H1 (cell line): ENCODE data around the gene HDAC3. TPM values are rescaled to one million over a fixed set of nuclear protein-coding genes. Genes with fewer than 3 reads are reported as not detected.
A peak's percentile ranks its signal among the peaks of the same experiment; 100 is the strongest.

Source experiments
- CTCF ChIA-PET: fragments of 300-600 bp; sonication (Branson Sonifier 250); formaldehyde crosslinking; loops from one replicate; lab custom pipeline; 2021; ENCODE audit not compliant: partially characterized antibody; lab: Charles Lee
- POLR2A ChIA-PET: fragments of 300-600 bp; sonication (Branson Sonifier 250); formaldehyde crosslinking; loops from one replicate; lab custom pipeline; 2021; ENCODE audit warnings: inconsistent platforms; ENCODE audit not compliant: partially characterized antibody; lab: Charles Lee
- DNase-seq, 2 experiments: peaks; one replicate each; pipeline versions ENCODE4 v3.0.0 to v3.0.0-alpha.2; 2010 to 2022; ENCODE audit warnings: low spot score in 2 of 2, low read depth in 1 of 2, mixed read lengths in 1 of 2
- FAIRE-seq: peaks from 2 replicates; lab custom pipeline; 2011; peaks lifted over from hg19 to GRCh38; lab: Jason Lieb, UNC
- H2AFZ ChIP-seq: 2 replicates; pipeline ENCODE4 v1.8.1; 2012; ENCODE audit warnings: low read length, inconsistent platforms
- H2AK5ac ChIP-seq: 2 replicates; pipeline ENCODE4 v1.6.1; 2013; ENCODE audit warnings: low read depth, low read length
- H2BK120ac ChIP-seq: replicated peaks from 2 replicates; pipeline ENCODE3; 2013; ENCODE audit warnings: low read depth, low read length, inconsistent platforms
- H2BK12ac ChIP-seq: 2 replicates; pipeline ENCODE4 v1.6.1; 2013; ENCODE audit warnings: low read depth, low read length
- H2BK15ac ChIP-seq: 2 replicates; pipeline ENCODE4 v1.6.1; 2013; ENCODE audit warnings: low read length
- H2BK20ac ChIP-seq: 2 replicates; pipeline ENCODE4 v1.6.1; 2013; ENCODE audit warnings: low read length
- H2BK5ac ChIP-seq: 2 replicates; pipeline ENCODE4 v1.6.1; 2013; ENCODE audit warnings: low read depth, low read length
- H3K14ac ChIP-seq: 2 replicates; pipeline ENCODE4 v1.6.1; 2013; ENCODE audit warnings: inconsistent platforms; ENCODE audit not compliant: insufficient read length
- H3K18ac ChIP-seq: 2 replicates; pipeline ENCODE4 v1.6.1; 2013; ENCODE audit warnings: low read length; ENCODE audit errors: extremely low read depth
- H3K23ac ChIP-seq: 2 replicates; pipeline ENCODE4 v1.6.1; 2013; ENCODE audit warnings: inconsistent platforms; ENCODE audit not compliant: insufficient read length
- H3K23me2 ChIP-seq: 2 replicates; pipeline ENCODE4 v1.6.1; 2013; ENCODE audit warnings: low read depth, low read length
- H3K27ac ChIP-seq: 2 replicates; pipeline ENCODE4 v1.6.1; 2011; ENCODE audit warnings: low read depth, low read length, inconsistent platforms
- H3K27me3 ChIP-seq, 4 experiments: replicated peaks in 1 of 4; 1 replicate in 1 of 4; 2 replicates in 3 of 4; pipeline versions ENCODE4 v1.6.1 to v1.8.1; 2011 to 2013; ENCODE audit warnings: low read length in 3 of 4, mild to moderate bottlenecking in 3 of 4, inconsistent platforms in 2 of 4, mixed read lengths in 2 of 4, moderate library complexity in 1 of 4; ENCODE audit not compliant: control insufficient read depth in 3 of 4, insufficient read depth in 3 of 4; ENCODE audit errors: extremely low read depth in 1 of 4
- H3K36me3 ChIP-seq, 4 experiments: 2 replicates each; pipeline versions ENCODE4 v1.6.1 to v1.8.1; 2011 to 2013; ENCODE audit warnings: mild to moderate bottlenecking in 4 of 4, low read length in 3 of 4, moderate library complexity in 2 of 4, control low read depth in 1 of 4, inconsistent platforms in 1 of 4; ENCODE audit not compliant: insufficient read depth in 4 of 4, control insufficient read depth in 2 of 4
- H3K4ac ChIP-seq: replicated peaks from 2 replicates; pipeline ENCODE3; 2013; ENCODE audit warnings: low read length, low read depth, mixed read lengths, inconsistent platforms; ENCODE audit not compliant: insufficient read length
- H3K4me1 ChIP-seq, 4 experiments: replicated peaks in 1 of 4; 1 replicate in 1 of 4; 2 replicates in 3 of 4; pipeline versions ENCODE4 v1.6.1 to v1.8.1; 2011 to 2013; ENCODE audit warnings: low read length in 3 of 4, inconsistent platforms in 2 of 4, mixed read lengths in 1 of 4; ENCODE audit not compliant: insufficient read depth in 4 of 4, control insufficient read depth in 3 of 4
- H3K4me2 ChIP-seq, 2 experiments: 2 replicates each; pipeline versions ENCODE4 v1.6.1 to v1.8.1; 2011 to 2013; ENCODE audit warnings: low read depth in 2 of 2, low read length in 2 of 2, control low read depth in 1 of 2, inconsistent platforms in 1 of 2, mild to moderate bottlenecking in 1 of 2; ENCODE audit not compliant: insufficient read depth in 1 of 2
- H3K4me3 ChIP-seq, 4 experiments: fragments of 200-600, 300-600 bp in 1 of 4; sonication (generic), shearing (Covaris generic), sonication (Bioruptor Twin) in 1 of 4; 2 replicates each; pipeline versions ENCODE4 v1.5.1 to v1.8.1; 2011 to 2016; ENCODE audit warnings: low read length in 4 of 4, low read depth in 3 of 4, control low read depth in 2 of 4, inconsistent platforms in 2 of 4, mild to moderate bottlenecking in 2 of 4, mixed read lengths in 1 of 4, moderate library complexity in 1 of 4; ENCODE audit not compliant: insufficient read depth in 2 of 4; ENCODE audit errors: extremely low read depth in 1 of 4
- H3K56ac ChIP-seq: replicated peaks from 2 replicates; pipeline ENCODE3; 2013; ENCODE audit warnings: low read depth, mild to moderate bottlenecking, mixed read lengths, low read length, inconsistent platforms; ENCODE audit not compliant: insufficient read length
- H3K79me1 ChIP-seq: 2 replicates; pipeline ENCODE4 v1.6.1; 2013; ENCODE audit warnings: low read depth, low read length, control low read depth
- H3K79me2 ChIP-seq, 2 experiments: 2 replicates each; pipeline versions ENCODE4 v1.6.1 to v1.8.1; 2012 to 2013; ENCODE audit warnings: low read length in 2 of 2, mild to moderate bottlenecking in 2 of 2, inconsistent platforms in 1 of 2; ENCODE audit not compliant: insufficient read depth in 2 of 2, control insufficient read depth in 1 of 2
- H3K9ac ChIP-seq, 4 experiments: replicated peaks in 1 of 4; 1 replicate in 1 of 4; 2 replicates in 3 of 4; pipeline versions ENCODE4 v1.6.1 to v1.8.1; 2011 to 2013; ENCODE audit warnings: low read depth in 3 of 4, low read length in 3 of 4, control low read depth in 2 of 4, mild to moderate bottlenecking in 2 of 4, moderate library complexity in 2 of 4, inconsistent platforms in 1 of 4; ENCODE audit errors: extremely low read depth in 1 of 4
- H3K9me3 ChIP-seq, 2 experiments: 2 replicates each; pipeline versions ENCODE4 v1.6.1 to v1.8.1; 2012 to 2013; ENCODE audit warnings: mild to moderate bottlenecking in 2 of 2, moderate library complexity in 2 of 2, control low read depth in 1 of 2, inconsistent platforms in 1 of 2, low read depth in 1 of 2, low read length in 1 of 2, mixed read lengths in 1 of 2; ENCODE audit not compliant: insufficient read depth in 2 of 2
- H4K20me1 ChIP-seq, 2 experiments: replicated peaks in 1 of 2; 2 replicates each; pipeline versions ENCODE3 to v1.8.1; 2011 to 2013; ENCODE audit warnings: inconsistent platforms in 2 of 2, low read length in 2 of 2, mild to moderate bottlenecking in 1 of 2; ENCODE audit not compliant: insufficient read depth in 2 of 2, control insufficient read depth in 1 of 2
- H4K5ac ChIP-seq: 2 replicates; pipeline ENCODE4 v1.6.1; 2013; ENCODE audit warnings: low read length, low read depth, mixed read lengths, inconsistent platforms; ENCODE audit not compliant: insufficient read length
- H4K8ac ChIP-seq: 2 replicates; pipeline ENCODE4 v1.8.0; 2013; ENCODE audit warnings: mild to moderate bottlenecking, moderate library complexity, low read length, inconsistent platforms; ENCODE audit not compliant: insufficient read depth; ENCODE audit errors: extremely low read depth
- H4K91ac ChIP-seq: replicated peaks from 2 replicates; pipeline ENCODE3; 2013; ENCODE audit warnings: low read length, mixed read lengths, inconsistent platforms; ENCODE audit not compliant: insufficient read length
- ASH2L ChIP-seq: fragments of 200-600, 300-600 bp; sonication (generic); IDR thresholded peaks from one replicate; pipeline ENCODE4 v1.7.1; 2017; ENCODE audit warnings: low read length
- ATF2 ChIP-seq: IDR thresholded peaks from 2 replicates; pipeline ENCODE4 v1.6.1; 2012; ENCODE audit warnings: low read length, inconsistent platforms
- JUN ChIP-seq: IDR thresholded peaks from 2 replicates; pipeline ENCODE4 v1.6.1; 2011; ENCODE audit warnings: low read depth, mild to moderate bottlenecking, improper control_type of control experiment, low read length
- NRF1 ChIP-seq: IDR thresholded peaks from 2 replicates; pipeline ENCODE4 v1.6.1; 2011; ENCODE audit warnings: mild to moderate bottlenecking, low read depth, low read length, improper control_type of control experiment
- RBBP5 ChIP-seq: IDR thresholded peaks from 2 replicates; pipeline ENCODE4 v1.7.1; 2012; ENCODE audit warnings: low read depth, mild to moderate bottlenecking, inconsistent platforms, low read length, moderate library complexity, borderline replicate concordance
- SIN3A ChIP-seq, 2 experiments: IDR thresholded peaks in 1 of 2; conservative IDR thresholded peaks in 1 of 2; 2 replicates each; pipeline ENCODE4 v1.6.1; 2011 to 2012; ENCODE audit warnings: low read length in 2 of 2, improper control_type of control experiment in 1 of 2, low read depth in 1 of 2, mild to moderate bottlenecking in 1 of 2
- SUZ12 ChIP-seq: fragments of 200-600 bp; sonication (generic); IDR thresholded peaks from 2 replicates; pipeline ENCODE4 v1.6.1; 2012; ENCODE audit warnings: mild to moderate bottlenecking, inconsistent platforms, low read length, moderate library complexity, mixed read lengths
- TBP ChIP-seq: IDR thresholded peaks from 2 replicates; pipeline ENCODE4 v1.6.1; 2011; ENCODE audit warnings: low read depth, low read length, improper control_type of control experiment
- WGBS, 2 experiments: shearing (Covaris generic) in 1 of 2; methylation state at CpG; one replicate each; pipeline versions ENCODE4 v1.1.6 to v1.1.7; 2013 to 2015; ENCODE audit warnings: low lambda C conversion rate in 2 of 2, mixed read lengths in 2 of 2, inconsistent platforms in 1 of 2, low coverage in 1 of 2, missing lambda C conversion rate in 1 of 2; ENCODE audit not compliant: insufficient replicate concordance in 2 of 2, insufficient coverage in 1 of 2, insufficient read length in 1 of 2; ENCODE audit errors: extremely low coverage in 1 of 2, missing lambda C conversion rate in 1 of 2; 5-methylcytosine and 5-hydroxymethylcytosine counted together
- polyA plus RNA-seq, 7 experiments: library from polyadenylated mRNA; depleted of rRNA in 3 of 7; stranded (reverse) in 5 of 7; unstranded in 2 of 7; fragments of >200 nt in 5 of 7; fragments of 200-250 nt in 2 of 7; gene quantifications; 1 replicate in 5 of 7; 2 replicates in 1 of 7; 4 replicates in 1 of 7; pipeline versions ENCODE4 v1.2.1 to v1.2.3, GENCODE V29; 2011 to 2013; ENCODE audit warnings: missing spikeins in 2 of 7, mixed read lengths in 2 of 7
- total RNA-seq: library from RNA; stranded (reverse); fragmentation: NEBNext Ultra II Directional; extraction: Animal tissue kit (Norgen Biotek cat#: 25700); gene quantifications from 2 replicates; pipeline ENCODE4 v1.2.1, GENCODE V29; 2021

HDAC3 gene
- total and polyA plus RNA-seq, 2 of the 8 experiments (the other 6 are each of a cell fraction or from before 2014, with no cell fraction given), result 99.0 to 120 TPM

- Histone ChIP-seq H2BK12ac (peak overlapping the region; percentile 17; the same call in 1 of the 2 replicates), H3K79me2 (peaks cover 10 to 37% of the 10 kb centered on the region in 2 experiments), H3K79me1 (peaks cover 12% of the 10 kb centered on the region), H3K23ac (no peak overlapping the region), H3K9me3 (no peaks in the 10 kb centered on the region), H2AK5ac (no peak overlapping the region), H4K20me1 (peaks cover 4 to 15% of the 10 kb centered on the region in 2 experiments), H2BK120ac (no peak overlapping the region), H3K56ac (no peak overlapping the region), H3K18ac (peak overlapping the region; percentile 75), H2AFZ (peak overlapping the region; percentile 46; the same call in 1 of the 2 replicates), H3K14ac (no peak overlapping the region), H3K27me3 (peaks cover 0 to 4% (median 0%) of the 10 kb centered on the region in 4 experiments; a peak in 1 of 7 replicates), H3K36me3 (peaks cover 0 to 20% (median 2%) of the 10 kb centered on the region in 4 experiments; a peak in 3 of 8 replicates), H2BK15ac (no peak overlapping the region), H3K9ac (peak overlapping the region; percentile 40 to 66 (median 59); a peak in 6 of 7 replicates), H3K4me3 (peak overlapping the region; percentile 84 to 99 (median 98)), H4K91ac (no peak overlapping the region), H3K23me2 (peaks cover 14% of the 10 kb centered on the region), H4K5ac (no peak overlapping the region), H3K27ac (no peak overlapping the region), H3K4me1 (peaks cover 0 to 5% (median 3%) of the 10 kb centered on the region in 4 experiments; a peak in 5 of 7 replicates), H3K4me2 (peak overlapping the region; percentile 90 to 97), H4K8ac (peak overlapping the region; percentile 81; the same call in 1 of the 2 replicates), H2BK5ac (no peak overlapping the region), H2BK20ac (no peak overlapping the region), H3K4ac (no peak overlapping the region)
- FAIRE-seq (no peak), DNase-seq (no peak)
- WGBS, 2 experiments, result 0% methylated on average over 48 of the region's 63 CpGs; no CpG with 5 or more reads in 1 of the 2 experiments
- CTCF ChIA-PET, result interaction anchor here (0.6 to 10.3 kb wide), 20 partner anchors 8 to 348 kb away, joined by 3 to 117 read pairs (median 4); partner anchors contain the start of genes DIAPH1, FCHSD1 and RNF14
- POLR2A ChIA-PET, result interaction anchor here (0.8 to 6.8 kb wide), 22 partner anchors 10 to 323 kb away, joined by 3 to 96 read pairs (median 4); partner anchors contain the start of genes ARAP3, DIAPH1 and FCHSD1
- no peak for TF ChIP-seq ATF2
- no peak for TF ChIP-seq RBBP5
- TF ChIP-seq TBP, result 0 out of 2 replicates have a peak, but pooled peaks have one; percentile 9
- 0 out of 4 replicates have a peak, but pooled peaks of 1 of the 2 experiments have one; percentile 42 for TF ChIP-seq SIN3A (conservative IDR thresholded peaks at IDR 0.05 in 1 of 2, IDR thresholded peaks at IDR 0.05 in 1 of 2; ENCODE audit: low read depth in 1 of 2, low read length in 2 of 2)
- no peak for TF ChIP-seq JUN
- no peak for TF ChIP-seq NRF1
- TF ChIP-seq ASH2L, result peak; percentile 11
- no peak for TF ChIP-seq SUZ12
These were observed 596 bp upstream of the HDAC3 start for GRCh38 chr5:141637123-141637766.
